Mammary epithelial cell (primary cell): ENCODE data around the gene ARHGEF10L.

Experiments used
- CTCF ChIP-seq, 2 donors: IDR thresholded peaks in 1 of 2; conservative IDR thresholded peaks in 1 of 2; 2 replicates each; pipeline ENCODE4 v1.5.1; 2011 to 2012; ENCODE audit warnings: inconsistent platforms in 2 of 2, low read length in 2 of 2, mild to moderate bottlenecking in 2 of 2, control low read depth in 1 of 2, low read depth in 1 of 2; ENCODE audit not compliant: insufficient read depth in 1 of 2; ENCODE audit errors: extremely low read depth in 1 of 2
- EZH2 ChIP-seq: IDR thresholded peaks from 2 replicates; pipeline ENCODE4 v1.6.1; 2012; ENCODE audit warnings: low read length, inconsistent platforms, borderline replicate concordance

GRCh38 chr1:17529381-17529780 lies 10.1 kb upstream of the ARHGEF10L start:
- no peak for TF ChIP-seq CTCF (conservative IDR thresholded peaks at IDR 0.05 in 1 of 2, IDR thresholded peaks at IDR 0.05 in 1 of 2; ENCODE audit: extremely low read depth in 1 of 2, insufficient read depth in 1 of 2, low read depth in 1 of 2, low read length in 2 of 2)
- no peak for TF ChIP-seq EZH2
